ENCODE measurements around the gene BAZ1B. TPM values are rescaled to one million over a fixed set of nuclear protein-coding genes. Genes with fewer than 3 reads are reported as not detected.
"Not testable (repeated sequence)": the region's sequence is repeated elsewhere in the genome, so short reads cannot be mapped to it uniquely, and the experiment has no call there.

The BAZ1B gene
- total and polyA plus RNA-seq, 2 donors from 2014 or later, result 10.4 to 52.0 TPM

DNA sequence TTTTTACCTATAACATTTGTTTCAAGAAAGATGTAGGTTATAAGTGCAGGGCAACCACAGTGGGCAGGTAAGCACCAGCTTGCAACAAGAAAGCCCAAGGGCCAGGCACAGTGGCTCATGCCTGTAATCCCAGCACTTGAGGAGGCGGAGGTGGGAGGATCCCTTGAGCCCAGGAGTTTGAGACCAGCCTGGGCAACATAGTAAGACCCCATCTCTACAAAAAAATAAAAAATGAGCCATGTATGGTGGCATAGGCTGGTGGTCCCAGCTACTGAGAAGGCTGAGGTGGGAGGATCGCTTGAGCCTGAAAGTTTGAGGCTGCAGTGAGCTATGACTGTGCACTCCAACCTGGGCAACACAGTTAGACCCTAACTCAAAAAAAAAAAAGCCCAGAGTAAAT, 22.6 kb upstream of the BAZ1B start:
- no peaks in the 10 kb centered on the region for H3K27me3 ChIP-seq (ENCODE audit: control insufficient read depth, insufficient read depth, low read length)
- peaks cover 0 to 2% (median 0%) of the 10 kb centered on the region in 3 donors for H3K4me1 ChIP-seq (ENCODE audit: control insufficient read depth in 2 of 3, insufficient read depth in 2 of 3, low read depth in 1 of 3, low read length in 3 of 3)
- intact Hi-C loops (cut with DNase I), result no loop called here
- no peak for FAIRE-seq
- TF ChIP-seq, protein P1, sequence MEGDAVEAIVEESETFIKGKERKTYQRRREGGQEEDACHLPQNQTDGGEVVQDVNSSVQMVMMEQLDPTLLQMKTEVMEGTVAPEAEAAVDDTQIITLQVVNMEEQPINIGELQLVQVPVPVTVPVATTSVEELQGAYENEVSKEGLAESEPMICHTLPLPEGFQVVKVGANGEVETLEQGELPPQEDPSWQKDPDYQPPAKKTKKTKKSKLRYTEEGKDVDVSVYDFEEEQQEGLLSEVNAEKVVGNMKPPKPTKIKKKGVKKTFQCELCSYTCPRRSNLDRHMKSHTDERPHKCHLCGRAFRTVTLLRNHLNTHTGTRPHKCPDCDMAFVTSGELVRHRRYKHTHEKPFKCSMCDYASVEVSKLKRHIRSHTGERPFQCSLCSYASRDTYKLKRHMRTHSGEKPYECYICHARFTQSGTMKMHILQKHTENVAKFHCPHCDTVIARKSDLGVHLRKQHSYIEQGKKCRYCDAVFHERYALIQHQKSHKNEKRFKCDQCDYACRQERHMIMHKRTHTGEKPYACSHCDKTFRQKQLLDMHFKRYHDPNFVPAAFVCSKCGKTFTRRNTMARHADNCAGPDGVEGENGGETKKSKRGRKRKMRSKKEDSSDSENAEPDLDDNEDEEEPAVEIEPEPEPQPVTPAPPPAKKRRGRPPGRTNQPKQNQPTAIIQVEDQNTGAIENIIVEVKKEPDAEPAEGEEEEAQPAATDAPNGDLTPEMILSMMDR (IDR thresholded peaks at IDR 0.05; ENCODE audit: borderline replicate concordance, extremely low read depth, insufficient read depth), result no peak
- H3K27ac ChIP-seq (ENCODE audit: low read depth in 2 of 2, low read length in 2 of 2), result no peak overlapping the region
- peaks cover 5 to 22% (median 20%) of the 10 kb centered on the region in 3 donors for H3K36me3 ChIP-seq (ENCODE audit: control insufficient read depth in 2 of 3, insufficient read depth in 3 of 3, low read length in 3 of 3)
- H3K9me3 ChIP-seq (ENCODE audit: control insufficient read depth in 2 of 3, insufficient read depth in 1 of 3, low read length in 3 of 3), result no peaks in the 10 kb centered on the region
- no peak overlapping the region for H3K4me3 ChIP-seq (ENCODE audit: low read length in 3 of 3)
- no peak for DNase-seq
- no peak overlapping the region for H3K9ac ChIP-seq (ENCODE audit: low read length in 3 of 3)

DNA sequence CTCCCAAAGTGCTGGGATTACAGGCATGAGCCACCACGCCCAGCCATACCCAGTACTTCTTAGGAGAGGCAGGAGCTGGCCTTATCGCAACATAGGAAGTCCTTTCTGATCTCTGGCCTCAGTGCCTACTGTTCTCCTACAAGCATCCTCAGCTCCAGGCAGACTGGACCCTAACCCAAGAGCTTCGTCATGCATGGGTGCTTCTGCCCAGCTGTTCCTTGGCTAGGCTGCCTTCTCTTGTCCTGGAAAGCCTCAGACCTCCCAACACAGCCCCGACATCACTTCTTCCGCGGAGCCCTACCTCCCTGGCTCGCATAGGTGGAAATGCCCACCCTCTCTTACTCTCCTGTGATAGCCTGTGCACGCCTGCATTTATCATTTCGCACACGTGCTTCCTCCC, 19.6 kb upstream of the BAZ1B start:
- Histone ChIP-seq H3K27ac (ENCODE audit: low read depth in 2 of 2, low read length in 2 of 2) (no peak overlapping the region), H3K4me1 (ENCODE audit: control insufficient read depth in 2 of 3, insufficient read depth in 2 of 3, low read depth in 1 of 3, low read length in 3 of 3) (no peaks in the 10 kb centered on the region), H3K36me3 (ENCODE audit: control insufficient read depth in 2 of 3, insufficient read depth in 3 of 3, low read length in 3 of 3) (peaks cover 5 to 41% (median 35%) of the 10 kb centered on the region in 3 donors), H3K27me3 (ENCODE audit: control insufficient read depth, insufficient read depth, low read length) (no peaks in the 10 kb centered on the region), H3K4me3 (ENCODE audit: low read length in 3 of 3) (no peak overlapping the region), H3K9me3 (ENCODE audit: control insufficient read depth in 2 of 3, insufficient read depth in 1 of 3, low read length in 3 of 3) (no peaks in the 10 kb centered on the region), H3K9ac (ENCODE audit: low read length in 3 of 3) (no peak overlapping the region)
- TF ChIP-seq, protein P1 (IDR thresholded peaks at IDR 0.05; ENCODE audit: borderline replicate concordance, extremely low read depth, insufficient read depth), result no peak
- intact Hi-C loops (cut with DNase I), result no loop called here
- DNase-seq (no peak), FAIRE-seq (no peak)

DNA sequence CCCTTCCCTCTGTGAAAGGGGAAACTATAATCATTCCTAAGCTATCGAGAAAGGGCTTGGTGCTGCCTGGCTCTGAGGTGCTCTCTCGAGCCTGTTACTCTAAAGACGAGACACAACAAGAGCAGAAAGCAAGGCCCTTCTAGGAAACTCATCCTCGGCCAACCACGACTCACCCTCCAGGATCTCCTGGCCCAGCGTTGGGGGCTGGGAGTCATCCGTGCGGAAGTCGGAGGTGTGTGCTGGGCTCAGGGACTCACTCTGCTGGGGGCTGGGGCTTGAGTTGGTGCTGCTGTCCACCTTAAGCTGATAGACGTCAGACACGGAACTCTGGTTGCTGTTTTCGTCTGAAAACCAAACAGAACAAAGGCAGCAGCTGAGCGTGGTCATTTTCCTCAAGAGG, 17.6 kb upstream of the BAZ1B start:
- TF ChIP-seq, protein P1 (IDR thresholded peaks at IDR 0.05; ENCODE audit: borderline replicate concordance, extremely low read depth, insufficient read depth), result no peak
- intact Hi-C loops (cut with DNase I), result no loop called here
- H3K36me3 ChIP-seq (ENCODE audit: control insufficient read depth in 2 of 3, insufficient read depth in 3 of 3, low read length in 3 of 3), result peaks cover 5 to 50% (median 39%) of the 10 kb centered on the region in 3 donors
- H3K9me3 ChIP-seq (ENCODE audit: control insufficient read depth in 2 of 3, insufficient read depth in 1 of 3, low read length in 3 of 3), result no peaks in the 10 kb centered on the region
- no peak overlapping the region for H3K27ac ChIP-seq (ENCODE audit: low read depth in 2 of 2, low read length in 2 of 2)
- no peaks in the 10 kb centered on the region for H3K27me3 ChIP-seq (ENCODE audit: control insufficient read depth, insufficient read depth, low read length)
- no peak overlapping the region for H3K9ac ChIP-seq (ENCODE audit: low read length in 3 of 3)
- FAIRE-seq (no peak), DNase-seq (no peak)
- no peaks in the 10 kb centered on the region for H3K4me1 ChIP-seq (ENCODE audit: control insufficient read depth in 2 of 3, insufficient read depth in 2 of 3, low read depth in 1 of 3, low read length in 3 of 3)
- no peak overlapping the region for H3K4me3 ChIP-seq (ENCODE audit: low read length in 3 of 3)

DNA sequence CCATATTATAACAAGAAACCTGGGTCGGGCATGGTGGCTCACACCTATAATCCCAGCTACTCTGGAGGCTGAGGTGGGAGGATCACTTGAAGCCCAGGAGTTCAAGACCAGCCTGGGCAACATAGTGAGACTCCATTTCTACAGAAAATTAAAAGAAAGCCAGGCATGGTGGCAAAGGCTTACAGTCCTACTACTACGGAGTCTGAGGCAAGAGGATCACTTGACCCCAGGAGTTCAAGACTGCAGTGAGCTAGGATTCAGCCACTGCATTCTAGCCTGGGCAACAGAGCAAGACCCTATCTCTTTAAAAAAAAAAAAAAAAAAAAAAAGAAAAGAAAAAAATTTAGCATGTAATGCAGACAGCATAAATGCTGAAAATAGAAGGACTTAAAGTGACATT, 16.4 kb upstream of the BAZ1B start:
- intact Hi-C loops (cut with DNase I); H3K9ac ChIP-seq (ENCODE audit: low read length in 3 of 3); DNase-seq; FAIRE-seq; H3K4me1 ChIP-seq (ENCODE audit: control insufficient read depth in 2 of 3, insufficient read depth in 2 of 3, low read depth in 1 of 3, low read length in 3 of 3); H3K27me3 ChIP-seq (ENCODE audit: control insufficient read depth, insufficient read depth, low read length); H3K4me3 ChIP-seq (ENCODE audit: low read length in 3 of 3); H3K9me3 ChIP-seq (ENCODE audit: control insufficient read depth in 2 of 3, insufficient read depth in 1 of 3, low read length in 3 of 3); H3K27ac ChIP-seq (ENCODE audit: low read depth in 2 of 2, low read length in 2 of 2): not testable (repeated sequence)
- H3K36me3 ChIP-seq (ENCODE audit: control insufficient read depth in 2 of 3, insufficient read depth in 3 of 3, low read length in 3 of 3), result peaks cover 5 to 50% (median 37%) of the 10 kb centered on the region in 3 donors

Data from kidney (tissue), 14 donors.